GM12872 (cell line): ENCODE data around the gene ENTPD2.
A peak's percentile ranks its signal among the peaks of the same experiment; 100 is the strongest.

Experiments used
- CTCF ChIP-seq: IDR thresholded peaks from 3 replicates; pipeline ENCODE4 v1.5.1; 2011; ENCODE audit warnings: low read depth, mild to moderate bottlenecking, low read length, moderate library complexity; ENCODE audit not compliant: insufficient read depth

Gene ENTPD2

GRCh38 chr9:137030538-137031527 is 23.0 kb downstream of the ENTPD2 start:
- TF ChIP-seq CTCF = no peak

- no peak for TF ChIP-seq CTCF
Measured at GRCh38 chr9:137030006-137030405, 23.9 kb downstream of the ENTPD2 start.

- TF ChIP-seq CTCF = peak; percentile 96
Measured at GRCh38 chr9:137029058-137029936, 24.6 kb downstream of the ENTPD2 start.

GRCh38 chr9:137028263-137029057 is 25.4 kb downstream of the ENTPD2 start:
- TF ChIP-seq CTCF = peak; percentile 81

- TF ChIP-seq CTCF = no peak
Measured at GRCh38 chr9:137027369-137028262, 26.2 kb downstream of the ENTPD2 start, which contains the start of gene ABCA2. ABCA2 (minus strand) TSS chr9:137028237; CDS start chr9:137028140, 97 bp downstream.

GRCh38 chr9:137026828-137027227 is 27.0 kb downstream of the ENTPD2 start:
- TF ChIP-seq CTCF = no peak
